Activated gamma-delta T cell (primary cell): ENCODE data around the gene AOPEP.

Experiments used
- DNase-seq: peaks from one replicate; lab custom pipeline; 2025; lab: John Stamatoyannopoulos, UW

The AOPEP gene

DNA sequence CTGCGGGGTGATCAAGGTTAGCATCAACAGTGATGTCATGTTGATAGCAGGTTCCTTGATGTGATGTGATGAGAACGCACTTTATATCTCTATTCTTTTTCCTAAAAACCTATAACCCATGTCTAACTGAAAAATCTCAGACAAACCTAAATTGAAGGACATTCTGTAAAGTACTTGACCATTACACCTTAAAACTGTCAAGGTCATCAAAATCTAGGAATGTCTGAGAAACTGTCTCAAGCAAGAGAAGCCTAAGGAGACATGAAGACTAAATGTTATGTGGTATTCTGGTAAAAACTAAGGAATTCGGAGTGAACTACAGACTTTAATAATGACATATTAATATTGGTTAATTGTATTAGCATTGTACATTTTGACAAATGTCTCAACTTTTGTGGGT, 170.0 kb downstream of the AOPEP start:
- DNase-seq: no peak

DNA sequence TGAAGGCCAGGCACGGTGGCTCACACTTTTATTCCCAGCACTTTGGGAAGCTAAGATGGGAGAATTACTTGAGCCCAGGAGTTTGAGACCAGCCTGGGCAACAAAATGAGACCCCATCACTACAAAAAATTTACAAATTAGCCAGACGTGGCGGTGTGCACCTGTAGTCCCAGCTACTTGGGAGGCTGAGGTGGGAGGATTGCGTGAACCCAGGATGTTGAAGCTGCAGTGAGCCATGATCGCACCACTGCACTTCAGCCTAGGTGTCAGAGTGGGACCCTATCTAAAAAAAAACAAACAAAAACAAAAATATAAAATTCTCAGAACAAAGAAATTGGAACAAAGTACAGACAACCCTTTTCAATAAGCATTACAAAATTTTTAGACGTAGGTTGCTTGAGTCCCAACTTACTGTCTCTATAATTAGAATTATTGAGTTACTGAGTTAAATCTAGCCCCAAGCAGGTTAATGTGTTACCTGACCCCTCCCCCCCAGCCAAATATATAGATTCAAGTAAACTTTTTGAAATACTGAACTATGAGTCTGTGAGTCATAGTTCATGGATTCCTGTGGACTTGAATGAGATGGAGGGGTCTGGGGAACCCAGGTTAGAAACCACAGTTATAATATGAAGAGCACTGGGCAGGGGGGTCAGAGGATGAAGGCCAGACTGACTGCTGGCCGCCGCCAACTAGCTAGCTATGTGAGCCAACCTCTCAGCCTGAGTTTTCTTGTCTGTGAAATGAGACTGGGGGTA, 173.1 kb downstream of the AOPEP start:
- no peak for DNase-seq

DNA sequence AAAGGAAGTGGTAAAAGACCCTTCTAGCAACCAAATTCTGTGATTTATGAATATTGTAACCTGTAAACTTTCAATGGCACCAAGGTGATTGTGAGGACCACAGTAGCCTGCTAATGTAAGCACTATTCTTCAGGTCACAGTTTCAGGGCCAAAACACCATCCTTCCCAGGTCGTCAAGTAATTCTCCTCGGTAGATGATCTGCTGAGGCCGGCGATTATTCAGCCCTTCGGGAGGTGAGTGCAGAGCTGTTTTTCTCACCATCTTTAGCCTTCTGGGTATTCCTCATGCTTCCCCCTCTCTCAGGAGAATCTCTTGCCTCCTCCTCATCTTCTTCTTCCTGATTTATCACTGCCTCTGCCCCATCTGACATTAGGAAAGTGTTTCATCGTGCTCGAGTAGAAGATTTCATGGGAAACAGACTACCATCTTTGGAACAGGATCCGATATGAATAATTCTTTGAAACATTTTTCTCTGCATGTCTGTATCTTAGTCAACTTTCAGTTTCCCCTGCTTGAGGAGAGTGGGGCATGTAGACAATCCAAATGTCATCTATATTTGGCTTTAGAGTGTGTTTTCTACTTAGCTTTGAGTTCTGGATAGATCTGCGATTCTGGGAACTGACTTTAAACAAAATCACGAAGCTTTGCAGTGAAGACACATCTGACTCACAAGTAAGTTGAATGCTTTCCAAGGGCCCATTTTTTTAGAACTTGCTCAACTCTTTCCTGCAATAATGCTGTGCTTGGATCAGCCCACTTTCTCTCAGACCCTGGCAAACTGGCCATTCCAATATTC, 173.9 kb downstream of the AOPEP start:
- DNase-seq: no peak

DNA sequence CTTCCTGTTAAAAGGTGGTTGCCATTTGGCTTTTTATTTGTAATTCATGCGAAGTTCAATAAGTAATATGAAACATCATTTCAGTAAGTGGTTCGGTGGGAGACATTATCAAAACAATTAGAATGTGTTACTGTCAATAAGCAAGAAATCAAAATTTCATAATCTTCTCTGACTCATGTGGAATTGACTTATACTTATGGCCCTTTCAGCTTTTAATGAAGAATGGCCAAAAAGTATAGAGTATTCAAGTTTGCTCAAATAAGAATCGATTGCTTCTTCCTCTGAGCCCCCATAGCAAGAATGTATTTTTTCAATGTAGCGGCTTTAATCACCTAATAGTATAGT, 174.5 kb downstream of the AOPEP start:
- no peak for DNase-seq

DNA sequence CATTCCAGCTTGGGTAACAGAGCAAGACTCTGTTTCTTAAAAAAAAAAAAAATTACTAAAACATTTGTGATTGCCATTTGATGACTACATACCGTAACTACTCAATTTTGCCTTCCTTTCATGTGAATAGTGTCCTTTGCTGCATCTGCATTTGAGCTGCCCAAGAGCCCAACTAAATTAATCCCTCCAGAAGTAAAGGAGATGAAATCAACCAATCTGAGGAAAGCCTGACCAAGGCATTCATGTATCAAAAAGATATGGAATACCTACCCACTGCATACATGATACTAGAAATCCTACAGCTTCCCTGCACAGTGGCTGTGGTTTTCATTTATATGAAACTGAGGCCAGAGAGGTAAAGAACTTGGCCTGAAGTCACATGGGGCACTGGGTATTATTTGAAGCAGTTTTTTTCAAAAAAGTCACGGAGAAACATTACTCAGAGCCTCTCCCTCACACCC, 177.5 kb downstream of the AOPEP start:
- no peak for DNase-seq

DNA sequence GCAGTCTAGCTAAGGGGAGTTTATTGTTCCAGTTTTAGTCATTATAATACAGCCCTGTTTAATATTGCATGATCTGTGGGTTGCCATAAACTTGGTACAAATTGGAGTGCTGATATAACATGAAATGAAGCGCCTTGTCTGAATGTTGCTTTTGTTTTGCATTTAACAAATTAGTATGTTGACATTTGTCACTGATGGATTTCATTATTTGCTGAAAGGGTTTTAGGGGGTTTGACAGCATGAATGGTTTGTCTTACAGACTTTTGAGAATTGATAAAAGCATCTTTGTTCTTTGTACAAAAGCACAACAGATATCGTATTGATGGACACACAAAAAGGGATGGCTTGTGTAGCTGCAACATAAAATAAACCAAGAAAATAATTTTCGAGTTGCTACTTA, 178.3 kb downstream of the AOPEP start:
- no peak for DNase-seq

DNA sequence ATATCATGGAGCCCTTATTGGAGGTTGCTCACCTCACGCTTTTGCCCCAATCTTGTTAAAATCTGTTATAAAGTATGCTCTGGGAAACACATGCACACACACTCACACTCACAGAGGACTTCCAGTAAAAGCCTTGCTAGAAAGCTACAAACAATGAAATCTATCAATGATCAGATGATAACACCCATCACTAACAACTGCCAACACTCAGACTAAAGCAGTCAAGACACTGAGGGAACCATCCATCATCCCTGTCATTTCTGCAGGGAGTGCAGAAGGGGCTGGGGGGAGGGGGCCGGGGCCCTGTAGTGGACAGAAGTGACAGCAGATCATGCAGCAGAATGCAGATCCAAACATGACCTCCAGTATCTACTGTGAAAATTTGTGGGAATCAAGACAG, 179.1 kb downstream of the AOPEP start:
- DNase-seq: no peak

DNA sequence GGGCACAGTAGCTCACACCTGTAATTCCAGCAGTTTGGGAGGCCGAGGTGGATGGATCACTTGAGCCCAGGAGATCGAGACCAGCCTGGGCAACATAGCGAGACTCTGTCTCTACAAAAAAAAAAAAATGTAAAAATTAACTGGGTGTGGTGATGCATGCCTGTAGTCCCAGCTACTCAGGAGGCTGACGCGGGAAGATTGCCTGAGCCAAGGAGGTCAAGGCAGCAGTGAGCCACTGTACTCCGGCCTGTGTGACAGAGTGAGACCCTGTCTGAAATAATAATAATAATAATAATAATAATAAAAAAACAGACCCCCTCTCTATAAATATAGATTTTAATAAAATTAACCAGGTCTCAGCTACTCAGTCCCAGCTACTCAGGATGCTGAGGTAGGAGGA, 179.7 kb downstream of the AOPEP start:
- no peak for DNase-seq

DNA sequence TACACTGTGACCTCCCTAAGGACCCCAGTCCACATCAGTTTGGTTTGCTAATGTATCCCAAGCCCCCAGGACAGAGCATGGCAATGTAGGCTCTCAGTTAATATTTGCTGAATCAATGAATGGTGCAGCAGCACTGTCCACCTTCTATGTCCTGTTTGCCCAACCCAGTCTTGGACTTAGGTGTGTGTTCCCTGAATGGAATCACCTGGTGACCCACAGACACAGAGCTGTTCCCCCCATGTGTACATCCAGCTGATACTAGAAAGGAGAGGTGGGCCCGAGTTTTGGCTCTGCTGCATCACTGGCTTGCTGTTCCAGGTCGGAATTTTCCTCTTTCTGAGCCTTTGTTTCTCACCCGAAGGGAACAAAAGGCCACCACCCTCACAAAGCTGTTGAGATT, 180.2 kb downstream of the AOPEP start:
- DNase-seq: no peak

DNA sequence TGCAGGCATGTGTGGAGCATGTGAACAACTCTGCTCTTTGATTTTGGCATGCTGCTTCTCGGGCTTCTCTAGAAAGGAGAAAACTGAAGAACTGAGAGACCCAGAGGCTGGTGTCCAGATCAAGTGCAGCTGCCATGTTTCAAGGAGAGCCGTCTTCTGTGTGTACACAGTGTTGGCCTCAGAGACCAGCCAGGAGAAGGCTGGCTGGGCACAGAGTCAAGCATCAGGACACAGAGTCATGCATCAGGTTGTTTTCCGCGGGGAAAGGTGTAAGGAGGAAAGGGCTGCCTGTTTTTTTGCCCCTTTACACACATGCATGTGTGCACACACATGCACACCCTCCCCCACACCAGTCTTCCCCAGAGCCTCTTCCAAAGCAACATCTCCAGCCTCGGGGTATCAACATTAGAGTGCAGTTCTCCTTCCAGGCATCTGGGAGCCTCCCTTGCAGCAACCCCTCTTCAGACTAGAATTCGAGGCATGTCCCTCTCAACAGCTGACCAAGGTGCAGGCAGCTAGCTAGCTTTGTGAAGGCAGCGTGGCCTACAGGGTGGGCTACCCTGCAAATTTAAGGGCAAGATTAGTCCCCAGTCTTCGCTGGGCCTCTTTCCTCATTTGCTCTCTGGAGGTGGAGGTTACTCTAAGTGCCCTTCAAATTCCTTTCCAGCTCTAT, 180.9 kb downstream of the AOPEP start:
- no peak for DNase-seq

DNA sequence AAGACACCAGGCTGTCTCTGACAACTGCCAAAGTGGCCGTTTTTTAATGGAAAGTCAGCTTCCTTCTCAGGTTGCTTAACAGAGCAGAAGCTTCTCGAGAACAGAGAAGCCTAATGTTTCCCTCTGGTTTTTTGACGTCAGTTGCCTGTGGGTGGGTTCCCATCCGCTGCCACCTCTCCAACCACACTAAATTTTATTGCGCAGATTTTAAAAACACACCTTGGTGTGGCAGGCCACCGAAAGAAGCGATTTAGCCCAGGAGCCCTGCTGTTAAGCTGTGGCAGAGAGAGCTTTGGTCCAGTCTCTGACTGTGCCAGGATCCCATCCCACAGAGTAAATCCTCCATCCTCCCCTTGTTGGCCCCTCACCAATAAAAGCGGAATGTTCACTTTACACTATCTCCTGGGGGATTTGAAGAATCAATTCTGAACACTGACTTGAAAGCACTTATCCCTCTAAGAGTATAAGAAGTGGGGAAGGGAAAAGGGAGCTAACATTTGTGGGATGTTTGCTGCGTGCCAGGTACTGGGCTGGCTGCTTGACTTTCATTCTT, 181.6 kb downstream of the AOPEP start:
- no peak for DNase-seq

DNA sequence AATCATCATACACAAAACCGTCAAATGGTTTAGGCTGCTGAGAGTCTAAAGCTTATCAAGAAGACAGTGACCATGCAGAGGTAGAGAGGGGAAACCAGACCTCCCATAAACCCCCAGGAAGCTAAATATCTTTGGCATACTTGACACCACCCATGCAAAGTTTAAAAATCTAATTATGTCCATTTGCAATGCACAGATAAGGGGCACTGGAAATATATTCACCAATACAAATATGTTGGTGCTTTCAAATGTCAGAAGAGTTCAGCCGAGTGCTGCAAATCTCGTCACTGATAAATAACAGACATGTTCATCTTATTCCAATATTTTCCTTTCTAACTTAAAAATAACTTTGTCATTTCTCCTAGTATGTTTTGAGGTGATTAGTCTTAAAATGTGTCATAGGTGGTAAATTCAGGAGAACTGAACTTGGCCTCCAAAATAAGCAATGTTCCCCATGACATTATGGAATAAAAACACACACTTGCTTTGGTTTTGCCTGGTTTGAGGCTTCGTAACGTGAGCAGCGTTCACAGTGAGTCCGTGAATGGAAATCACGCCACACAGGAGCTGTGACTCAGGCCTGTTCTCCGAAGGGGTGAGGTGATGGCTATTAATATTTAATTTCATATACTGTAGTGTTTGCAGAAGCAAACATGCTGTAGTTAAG, 182.2 kb downstream of the AOPEP start:
- DNase-seq: no peak

DNA sequence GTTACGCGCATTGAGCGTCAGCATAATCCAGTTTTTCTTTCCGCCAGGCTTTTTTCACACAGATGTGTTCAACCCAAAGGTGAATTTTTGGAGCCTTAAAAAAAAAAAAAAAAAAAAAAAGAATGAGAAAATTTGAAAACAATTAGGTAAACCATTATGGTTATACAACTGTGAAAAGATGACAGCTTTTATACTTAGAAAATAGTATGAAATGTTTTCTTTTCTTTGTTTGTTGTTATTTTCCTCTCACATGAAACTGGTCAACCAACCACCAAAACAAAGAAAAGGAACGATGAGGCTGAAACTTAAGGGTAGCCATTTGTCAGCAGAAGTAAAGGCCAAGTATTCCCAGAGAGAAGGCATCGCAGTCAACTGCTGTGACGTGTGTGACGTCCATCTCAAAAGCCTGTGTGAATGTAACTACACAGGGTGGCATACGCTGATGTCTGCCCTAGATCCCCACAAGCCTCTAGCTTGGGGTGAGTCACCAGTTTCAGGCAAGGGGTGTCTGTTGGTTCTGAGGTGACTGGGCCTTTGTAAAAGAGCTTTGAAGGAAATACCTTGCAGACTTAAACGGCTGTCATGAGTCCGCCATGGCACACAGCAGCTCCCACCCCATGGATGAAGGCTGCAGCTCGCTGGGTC, 182.9 kb downstream of the AOPEP start:
- DNase-seq: no peak

DNA sequence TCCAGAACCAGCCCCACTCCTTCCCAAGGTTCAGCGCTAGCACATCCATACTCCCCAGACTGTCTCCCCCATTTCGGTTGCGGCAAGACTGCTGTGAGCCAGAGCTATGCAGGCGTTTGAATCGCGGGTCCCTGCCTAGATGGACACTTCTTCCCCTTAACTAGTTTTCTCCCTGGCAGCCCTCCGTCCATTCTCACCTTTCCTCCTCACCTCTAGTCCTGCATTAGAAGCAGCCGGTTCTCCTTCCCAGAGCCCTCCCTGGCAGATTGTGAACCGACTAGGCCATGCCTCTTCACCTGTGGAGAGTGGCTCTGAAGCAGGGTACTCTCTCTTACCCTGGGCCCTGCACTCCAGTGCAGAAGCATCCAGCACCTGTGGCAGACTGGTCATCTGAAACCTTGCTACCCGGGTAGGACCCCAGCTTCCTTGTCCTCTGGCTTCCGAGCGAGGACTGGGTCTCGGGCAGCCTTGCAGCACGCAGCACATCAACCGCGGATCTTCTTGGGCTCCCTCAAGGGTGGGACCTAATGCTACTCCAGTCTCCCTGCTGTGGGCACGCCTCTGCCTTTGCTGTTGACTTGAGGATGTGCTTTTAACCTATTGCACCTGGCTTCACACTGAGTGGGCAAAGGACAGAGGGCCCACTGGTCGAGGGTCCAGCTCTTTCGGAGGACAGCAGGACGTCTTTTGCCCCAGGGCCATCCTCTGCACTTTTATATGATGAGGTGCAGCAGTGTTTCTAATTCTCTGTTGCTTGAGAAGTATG, 183.6 kb downstream of the AOPEP start:
- no peak for DNase-seq

DNA sequence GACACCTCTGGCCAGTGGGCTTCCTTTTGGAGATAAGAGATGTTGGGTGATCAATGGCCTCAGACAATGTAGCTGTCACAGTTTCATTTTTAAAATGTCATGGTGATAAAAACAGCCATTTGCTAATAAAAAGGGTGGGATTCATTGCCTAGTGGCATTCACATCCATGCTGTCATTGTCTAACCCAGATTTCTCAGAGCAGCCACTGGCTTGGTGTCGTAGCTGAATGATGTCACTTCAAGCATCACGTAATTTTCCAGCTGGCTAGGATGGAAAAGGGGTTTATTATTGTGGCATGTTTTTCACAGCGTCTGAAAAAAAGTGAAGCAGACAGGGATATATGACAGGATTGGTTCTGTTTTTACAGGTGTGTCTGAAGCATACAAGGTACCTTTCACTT, 184.7 kb downstream of the AOPEP start:
- no peak for DNase-seq

DNA sequence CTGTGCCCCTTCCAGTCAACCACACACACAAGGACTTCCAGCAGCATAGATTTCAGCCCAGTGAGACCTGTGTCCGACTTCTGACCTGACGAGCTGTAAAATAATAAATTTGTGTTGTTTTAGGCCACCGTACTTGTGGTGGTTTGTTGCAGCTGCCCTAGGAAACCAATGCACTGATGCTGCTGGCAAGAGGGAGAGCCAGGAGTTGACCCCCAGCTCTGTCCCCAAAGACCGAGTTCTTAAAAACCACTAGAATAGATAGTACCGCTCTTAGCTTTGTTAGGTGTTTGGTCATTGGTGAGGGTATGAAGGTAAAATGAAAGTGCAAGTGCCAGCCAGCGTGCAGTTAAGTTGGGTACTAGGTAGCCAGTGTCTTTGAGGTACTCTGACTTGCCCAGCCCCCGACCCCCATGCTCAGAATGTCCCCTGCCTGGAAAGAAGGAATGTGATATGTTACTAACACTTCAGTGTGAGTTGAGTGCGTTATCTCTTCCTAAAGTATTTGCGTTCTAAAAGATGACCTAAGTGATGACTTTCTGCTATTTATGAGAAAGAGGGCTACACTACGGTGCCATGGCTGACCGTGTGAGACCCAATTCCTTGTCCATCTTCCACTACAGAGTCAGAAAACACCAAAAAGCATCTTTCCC, 185.6 kb downstream of the AOPEP start:
- no peak for DNase-seq

DNA sequence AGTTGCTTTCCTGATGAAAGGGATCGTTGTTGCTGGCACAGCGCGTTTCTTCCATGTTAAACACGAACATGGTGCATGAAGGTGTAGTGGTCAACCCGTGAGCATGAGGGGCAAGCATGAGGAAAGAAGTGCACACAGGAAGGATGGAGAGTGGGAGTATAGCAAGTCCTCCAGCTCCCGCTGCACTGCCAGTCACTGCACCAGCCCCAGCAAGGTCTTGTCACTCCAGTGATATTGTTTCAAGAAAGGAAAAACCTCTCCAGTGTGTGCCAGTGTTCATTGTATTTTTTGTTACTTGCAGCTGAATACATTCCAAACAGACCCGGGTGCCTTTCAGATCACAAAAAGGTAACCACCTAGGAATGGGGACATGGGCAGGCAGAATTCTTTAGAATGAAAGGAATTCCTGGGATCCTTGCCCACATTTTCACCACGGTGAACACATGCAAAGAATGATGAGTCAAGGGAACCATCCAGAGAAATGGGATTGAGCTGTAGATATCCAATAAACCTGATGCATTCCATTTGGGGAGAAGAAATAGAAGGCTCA, 186.3 kb downstream of the AOPEP start:
- DNase-seq: no peak

DNA sequence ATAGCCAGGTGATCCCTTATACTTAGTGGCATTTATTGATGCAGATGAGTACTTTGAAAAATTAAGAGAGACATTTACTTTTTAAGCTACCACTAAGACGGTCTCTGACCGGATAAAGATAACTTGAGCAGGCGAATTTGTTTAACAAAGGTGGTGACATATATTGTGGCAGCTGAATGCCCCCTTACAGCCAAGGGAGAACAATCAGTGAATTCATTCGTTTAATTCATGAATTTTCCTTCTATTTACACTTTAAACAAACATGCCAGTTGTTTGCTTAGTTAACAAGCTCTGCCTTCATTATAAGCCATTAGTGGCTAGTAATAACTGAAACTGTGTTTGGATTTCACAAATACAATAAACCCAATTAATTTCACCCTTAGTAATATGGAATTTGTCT, 187.1 kb downstream of the AOPEP start:
- no peak for DNase-seq

DNA sequence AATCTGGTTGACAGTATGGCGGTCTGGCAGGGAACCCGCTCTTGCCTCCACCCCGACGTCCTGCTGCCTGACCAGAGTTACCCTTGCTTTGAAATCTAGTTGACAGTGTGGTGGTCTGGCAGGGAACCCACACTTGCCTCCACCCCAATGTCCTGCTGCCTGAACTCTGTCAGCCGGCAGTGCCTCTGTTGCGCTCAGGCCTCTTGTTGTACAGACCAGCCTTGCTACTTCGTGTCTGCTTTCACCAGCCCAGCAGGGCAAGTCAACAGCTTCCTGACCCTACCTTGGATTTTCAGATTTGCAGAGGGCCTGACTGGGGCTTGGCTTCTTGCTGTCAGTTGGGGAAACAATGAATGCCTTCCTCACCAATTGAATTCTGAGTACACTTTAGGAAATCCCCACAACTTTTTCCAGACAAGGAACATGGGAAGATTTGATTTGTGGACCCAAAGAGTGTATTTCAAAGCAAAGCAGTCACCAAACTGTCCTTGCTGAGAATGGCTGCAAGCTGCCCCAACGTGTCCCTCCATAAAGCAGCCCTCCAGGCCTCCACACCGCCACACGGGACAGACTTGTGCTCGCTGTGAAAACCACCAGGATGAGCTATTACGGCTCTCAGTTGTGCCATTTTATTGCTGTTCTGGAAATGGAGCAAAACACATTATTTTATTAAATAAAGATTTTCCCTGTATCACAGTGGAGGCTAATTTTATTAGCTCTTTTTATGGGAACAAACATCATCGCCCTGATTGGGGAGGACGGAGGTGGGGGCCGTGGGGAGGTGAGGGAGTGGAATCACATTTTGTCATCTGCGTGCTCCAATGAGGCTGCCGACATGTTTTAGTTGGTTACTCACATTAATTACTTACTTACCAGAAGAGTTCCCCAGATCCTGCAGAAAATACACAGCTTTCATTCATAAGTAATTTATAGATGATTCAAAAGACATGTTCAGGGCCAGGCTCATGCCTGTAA, 189.3 kb downstream of the AOPEP start:
- DNase-seq: no peak
